HS-27A (cell line): ENCODE measurements around the gene TMEM101.
"Not testable (repeated sequence)": the region's sequence is repeated elsewhere in the genome, so short reads cannot be mapped to it uniquely, and the experiment has no call there.

Source experiments
- DNase-seq: peaks from one replicate; pipeline ENCODE4 v3.0.0-alpha.2; 2012; ENCODE audit warnings: low read depth, missing footprints

TMEM101 gene

GRCh38 chr17:44000141-44000860 lies 14.5 kb downstream of the TMEM101 start:
- no peak for DNase-seq

- DNase-seq: no peak
These were observed 15.7 kb downstream of the TMEM101 start for GRCh38 chr17:43999024-43999423.

GRCh38 chr17:43998552-43998951 lies 16.2 kb downstream of the TMEM101 start:
- no peak for DNase-seq

GRCh38 chr17:43997180-43997579 lies 17.6 kb downstream of the TMEM101 start:
- not testable (repeated sequence) for DNase-seq

GRCh38 chr17:43995150-43995471 lies 19.7 kb downstream of the TMEM101 start:
- no peak for DNase-seq

GRCh38 chr17:43994272-43995149 lies 20.3 kb downstream of the TMEM101 start:
- DNase-seq: no peak

- DNase-seq: no peak
These were observed 22.1 kb downstream of the TMEM101 start for GRCh38 chr17:43992641-43993040.

GRCh38 chr17:43988301-43988700 lies 26.5 kb downstream of the TMEM101 start:
- DNase-seq: no peak

- DNase-seq: no peak
These were observed 27.4 kb downstream of the TMEM101 start for GRCh38 chr17:43987131-43988021.

- no peak for DNase-seq
These were observed 28.4 kb downstream of the TMEM101 start for GRCh38 chr17:43986225-43986981.

- DNase-seq: no peak
These were observed 30.2 kb downstream of the TMEM101 start for GRCh38 chr17:43984521-43984920.

GRCh38 chr17:43983515-43984411 lies 31.0 kb downstream of the TMEM101 start:
- no peak for DNase-seq

GRCh38 chr17:43983196-43983514 lies 31.6 kb downstream of the TMEM101 start:
- no peak for DNase-seq

GRCh38 chr17:43982171-43982570 lies 32.6 kb downstream of the TMEM101 start:
- no peak for DNase-seq

GRCh38 chr17:43979671-43980070 lies 35.1 kb downstream of the TMEM101 start:
- DNase-seq: no peak

- DNase-seq: no peak
These were observed 35.8 kb downstream of the TMEM101 start for GRCh38 chr17:43979011-43979410.

GRCh38 chr17:43978078-43978477 lies 36.7 kb downstream of the TMEM101 start:
- DNase-seq: no peak

GRCh38 chr17:43976963-43977837 lies 37.6 kb downstream of the TMEM101 start:
- DNase-seq: no peak

- no peak for DNase-seq
These were observed 38.9 kb downstream of the TMEM101 start for GRCh38 chr17:43975898-43976297.
